ENCODE results near the gene MRTFA.
"Not testable (repeated sequence)": the region's sequence is repeated elsewhere in the genome, so short reads cannot be mapped to it uniquely, and the experiment has no call there.

The MRTFA gene

DNA sequence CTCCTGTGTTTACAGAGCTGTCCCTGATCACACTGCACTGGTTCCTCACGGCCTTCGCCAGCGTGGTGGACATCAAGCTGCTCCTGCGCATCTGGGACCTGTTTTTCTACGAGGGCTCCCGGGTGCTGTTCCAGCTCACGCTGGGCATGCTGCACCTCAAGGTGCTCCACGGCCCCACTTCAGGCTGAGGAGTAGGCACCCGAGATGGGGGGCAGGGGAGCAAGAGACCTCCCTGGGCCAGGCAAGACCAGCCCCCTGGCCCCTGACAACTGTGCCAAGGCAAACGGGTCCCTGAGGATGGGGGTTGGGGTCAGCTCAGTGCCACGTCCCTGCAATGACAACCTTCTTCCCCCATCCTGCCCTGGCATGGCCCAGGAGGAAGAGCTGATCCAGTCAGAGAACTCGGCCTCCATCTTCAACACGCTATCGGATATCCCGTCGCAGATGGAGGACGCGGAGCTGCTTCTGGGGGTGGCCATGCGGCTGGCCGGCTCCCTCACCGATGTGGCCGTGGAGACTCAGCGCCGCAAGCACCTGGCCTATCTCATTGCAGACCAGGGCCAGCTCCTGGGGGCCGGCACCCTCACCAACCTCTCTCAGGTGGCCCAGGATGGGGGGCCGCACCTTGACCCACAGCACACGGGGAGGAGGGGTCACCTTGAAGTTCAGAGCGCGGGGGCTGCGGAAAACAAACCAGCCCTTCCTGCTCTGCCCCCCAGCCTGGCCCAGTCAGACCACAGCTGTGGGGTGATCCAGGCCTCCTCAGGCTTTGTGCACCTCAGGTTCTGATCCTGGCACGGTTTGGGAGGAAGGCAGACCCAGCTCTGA is 230.2 kb downstream of the MRTFA start:
- DNase-seq, result no peak

DNA sequence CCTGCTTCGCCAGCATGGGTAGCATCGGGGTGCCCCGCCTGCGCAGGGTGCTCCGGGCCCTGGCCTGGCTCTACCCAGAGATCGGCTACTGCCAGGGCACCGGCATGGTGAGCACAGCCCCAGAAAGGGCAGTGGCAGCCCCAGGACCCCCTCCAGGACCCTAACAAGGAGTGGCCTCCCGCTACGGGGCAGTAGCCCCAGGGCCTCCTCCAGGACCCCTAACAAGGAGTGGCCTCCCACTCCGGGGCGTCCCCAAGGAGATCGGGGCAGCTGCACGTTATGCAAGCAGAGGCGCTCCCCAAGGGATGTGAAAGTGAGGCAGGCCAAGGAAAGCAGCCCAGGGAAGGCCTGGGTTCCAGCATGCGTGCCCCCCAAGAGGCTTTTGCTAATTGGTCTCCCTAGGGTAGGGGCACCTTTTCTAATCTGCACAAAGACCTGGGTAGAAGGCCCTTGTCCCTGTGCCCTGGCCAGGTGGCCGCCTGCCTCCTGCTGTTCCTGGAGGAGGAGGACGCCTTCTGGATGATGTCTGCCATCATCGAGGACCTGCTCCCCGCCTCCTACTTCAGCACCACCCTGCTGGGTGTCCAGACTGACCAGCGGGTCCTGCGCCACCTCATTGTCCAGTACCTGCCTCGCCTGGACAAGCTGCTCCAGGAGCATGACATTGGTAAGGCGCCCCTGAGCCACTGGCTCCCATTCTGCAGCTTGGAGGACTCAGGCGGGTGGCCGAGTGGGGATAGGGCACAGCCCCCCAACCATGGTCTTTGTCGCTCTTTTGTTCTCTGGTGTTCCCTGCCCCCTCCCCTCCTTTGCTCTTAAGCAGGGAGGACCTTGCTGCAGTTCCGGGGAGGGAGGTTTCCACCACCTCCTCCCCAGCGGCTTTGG is 231.1 kb downstream of the MRTFA start:
- DNase-seq, result no peak

DNA sequence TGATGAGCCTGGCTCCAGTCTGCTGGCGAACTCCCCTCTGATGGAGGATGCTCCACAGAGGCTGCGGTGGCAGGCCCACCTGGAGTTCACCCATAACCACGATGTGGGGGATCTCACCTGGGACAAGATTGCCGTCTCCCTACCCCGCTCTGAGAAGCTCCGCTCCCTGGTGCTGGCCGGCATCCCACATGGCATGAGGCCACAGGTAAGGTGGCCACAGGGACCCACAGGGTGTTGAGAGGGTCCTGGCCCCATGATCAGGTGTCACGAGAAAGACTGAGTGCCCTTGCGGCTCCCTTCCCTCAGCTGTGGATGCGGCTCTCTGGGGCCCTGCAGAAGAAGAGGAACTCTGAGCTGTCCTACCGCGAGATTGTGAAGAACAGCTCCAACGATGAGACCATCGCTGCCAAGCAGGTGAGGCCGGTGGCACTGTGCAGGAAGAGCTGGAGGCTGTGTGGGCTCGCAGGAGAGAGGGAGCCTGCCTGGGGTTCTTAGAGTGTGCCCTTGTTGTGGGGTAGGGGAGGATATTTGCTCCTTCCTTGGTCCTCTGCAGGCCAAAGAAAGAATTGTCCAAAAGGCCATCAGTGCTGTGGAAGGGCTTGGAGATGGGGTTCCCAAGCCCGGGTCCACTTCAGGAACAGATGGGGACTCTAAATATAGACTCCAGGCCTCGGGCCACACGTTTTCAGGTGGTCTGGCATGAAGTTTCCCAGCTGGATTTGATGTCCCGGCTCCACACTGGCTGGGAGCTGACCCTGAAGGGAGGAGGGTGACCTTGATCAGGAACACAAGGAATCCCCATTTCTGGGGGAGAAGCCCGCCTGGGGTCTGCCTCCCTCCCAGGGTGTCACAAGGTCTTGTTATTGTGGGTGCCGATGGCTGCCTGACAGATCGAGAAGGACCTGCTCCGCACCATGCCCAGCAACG is 232.0 kb downstream of the MRTFA start:
- DNase-seq, result no peak

- peak; percentile 13 for DNase-seq
Measured at GRCh38 chr22:40403651-40404050, 232.9 kb downstream of the MRTFA start.

- DNase-seq, result no peak
Measured at GRCh38 chr22:40403141-40403540, 233.4 kb downstream of the MRTFA start.

GRCh38 chr22:40401981-40402406 is 234.5 kb downstream of the MRTFA start:
- DNase-seq, result no peak

GRCh38 chr22:40401532-40401931 is 235.0 kb downstream of the MRTFA start:
- DNase-seq, result no peak

DNA sequence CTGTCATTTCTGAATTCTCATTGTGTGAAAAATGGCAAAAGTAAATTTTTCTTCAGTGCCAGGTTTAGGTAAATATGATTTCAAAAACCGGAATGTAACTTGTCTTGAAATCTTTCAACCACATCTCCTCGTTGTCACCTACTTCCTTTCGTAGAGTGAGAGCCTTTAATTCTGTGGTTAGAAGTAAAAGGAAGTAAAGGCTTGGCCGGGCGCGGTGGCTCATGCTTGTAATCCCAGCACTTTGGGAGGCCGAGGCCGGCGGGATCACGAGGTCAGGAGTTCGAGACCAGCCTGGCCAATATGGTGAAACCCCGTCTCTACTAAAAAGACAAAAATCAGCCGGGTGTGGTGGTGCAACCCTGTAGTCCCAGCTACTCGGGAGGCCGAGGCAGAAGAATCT is 236.4 kb downstream of the MRTFA start:
- no peak for DNase-seq

DNA sequence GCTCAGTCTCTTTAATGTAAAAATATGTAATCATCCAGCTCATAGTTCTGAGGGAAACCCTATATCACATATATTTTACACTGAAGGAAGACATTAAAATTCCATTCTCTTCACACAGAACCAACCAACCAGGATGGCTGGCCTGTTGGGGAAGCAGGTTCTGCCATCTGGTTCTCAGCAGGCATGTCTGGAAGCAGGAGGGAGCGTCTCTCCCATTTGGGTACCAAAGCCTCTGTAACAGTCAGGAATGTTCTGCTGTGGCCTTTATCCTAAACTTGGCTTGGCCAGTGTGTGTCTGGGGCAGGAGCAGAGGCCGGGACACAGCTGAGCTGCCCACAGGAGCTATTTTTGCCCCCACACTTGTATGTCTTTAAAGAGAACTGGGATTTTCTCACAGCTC is 236.9 kb downstream of the MRTFA start:
- no peak for DNase-seq

- DNase-seq, result no peak
Measured at GRCh38 chr22:40397396-40397795, 239.1 kb downstream of the MRTFA start.

- no peak for DNase-seq
Measured at GRCh38 chr22:40396882-40397281, 239.6 kb downstream of the MRTFA start.

DNA sequence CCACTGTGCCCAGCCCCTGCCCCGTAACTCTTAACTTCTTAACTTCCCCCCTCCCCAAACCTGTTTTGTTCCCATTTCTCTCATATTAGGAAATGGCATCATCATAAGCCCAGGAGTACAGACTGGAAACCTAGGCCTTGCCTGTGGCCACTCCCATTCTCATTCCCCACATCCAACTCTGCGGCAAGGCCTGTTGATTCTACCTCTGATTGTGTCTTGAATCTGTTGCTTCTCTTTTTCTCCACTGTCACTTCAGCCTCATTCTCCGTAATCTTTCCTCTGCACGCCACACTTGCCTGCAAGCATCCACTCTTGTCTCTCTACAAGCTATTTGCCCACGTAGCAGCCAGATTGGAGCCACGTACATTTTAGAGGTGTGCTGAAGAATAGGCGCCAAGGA is 240.9 kb downstream of the MRTFA start:
- DNase-seq, result no peak

- DNase-seq, result no peak
Measured at GRCh38 chr22:40394607-40395006, 241.9 kb downstream of the MRTFA start.

GRCh38 chr22:40392618-40393017 is 243.9 kb downstream of the MRTFA start:
- DNase-seq, result no peak

DNA sequence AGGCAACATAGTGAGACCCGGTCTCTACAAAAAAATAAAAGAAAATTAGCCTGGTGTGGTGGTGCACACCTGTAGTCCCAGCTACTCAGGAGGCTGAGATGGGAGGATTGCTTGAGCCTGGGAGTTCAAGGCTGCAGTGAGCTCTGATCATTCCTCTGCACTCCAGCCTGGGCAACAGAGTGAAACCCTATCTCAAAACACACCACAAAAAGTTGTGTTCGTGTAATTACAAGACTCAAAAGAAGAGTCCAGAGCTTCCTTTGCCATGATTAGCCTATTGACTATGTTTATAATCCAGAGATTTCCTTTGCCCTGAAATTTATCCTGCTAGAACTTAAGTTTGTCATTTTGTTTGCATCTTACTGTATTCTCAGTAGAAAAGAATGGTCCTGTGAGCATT is 245.1 kb downstream of the MRTFA start:
- DNase-seq, result no peak

- no peak for DNase-seq
Measured at GRCh38 chr22:40388231-40388630, 248.3 kb downstream of the MRTFA start.

- DNase-seq, result no peak
Measured at GRCh38 chr22:40387746-40388145, 248.8 kb downstream of the MRTFA start.

DNA sequence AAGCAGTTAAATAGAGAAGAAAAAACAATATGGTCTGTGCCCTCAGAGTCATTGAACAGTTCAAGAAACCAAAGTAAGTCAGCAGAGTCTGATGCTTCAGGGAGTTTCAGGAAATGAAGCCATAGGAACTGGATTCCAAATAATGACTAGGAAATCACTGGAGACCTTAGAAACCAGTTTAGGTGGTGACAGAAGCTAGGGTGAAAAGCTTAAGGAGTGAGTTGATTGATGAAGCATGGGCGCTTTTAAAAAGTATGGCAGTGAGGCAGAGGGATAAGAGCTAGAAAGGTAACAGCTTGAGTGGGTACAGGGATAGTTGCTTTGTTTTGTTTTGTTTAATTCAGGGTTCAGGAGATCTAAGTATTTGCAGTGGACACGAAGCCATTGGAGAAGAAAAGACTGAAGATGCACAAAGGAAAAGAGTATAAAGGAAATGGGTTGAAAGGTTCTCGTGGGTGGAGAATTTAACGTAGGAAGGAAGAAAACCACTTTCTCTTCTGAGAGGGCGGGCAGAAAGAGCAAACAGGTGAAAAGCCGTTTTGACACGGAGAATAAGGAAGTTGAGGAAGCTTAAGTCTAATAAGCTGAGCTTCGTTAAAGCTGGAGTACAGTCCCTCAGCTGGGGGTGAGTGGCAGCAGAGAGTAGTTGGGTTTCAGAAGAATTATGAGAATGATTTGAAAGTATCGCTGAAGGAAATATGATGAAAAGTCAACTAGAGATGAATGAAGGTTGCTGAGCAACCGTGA is 251.3 kb downstream of the MRTFA start:
- no peak for DNase-seq

- DNase-seq, result no peak
Measured at GRCh38 chr22:40383905-40384304, 252.6 kb downstream of the MRTFA start.

- DNase-seq, result no peak
Measured at GRCh38 chr22:40381461-40381860, 255.1 kb downstream of the MRTFA start.

DNA sequence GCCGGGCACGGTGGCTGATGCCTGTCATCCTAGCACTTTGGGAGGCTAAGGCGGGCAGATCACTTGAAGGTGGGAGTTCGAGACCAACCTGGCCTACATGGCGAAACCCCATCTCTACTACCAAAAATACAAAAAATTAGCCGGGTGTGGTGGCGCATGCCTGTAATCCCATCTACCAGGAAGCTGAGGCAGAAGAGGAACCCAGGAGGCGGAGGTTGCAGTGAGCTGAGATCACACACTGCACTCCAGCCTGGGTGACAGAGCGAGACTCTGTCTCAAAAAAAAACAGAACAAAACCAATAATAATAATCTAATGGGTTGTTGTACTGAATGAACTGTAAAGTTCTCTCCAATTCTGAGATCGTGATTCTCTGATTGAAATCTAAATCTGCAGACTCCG is 258.1 kb downstream of the MRTFA start:
- DNase-seq, result not testable (repeated sequence)

DNA sequence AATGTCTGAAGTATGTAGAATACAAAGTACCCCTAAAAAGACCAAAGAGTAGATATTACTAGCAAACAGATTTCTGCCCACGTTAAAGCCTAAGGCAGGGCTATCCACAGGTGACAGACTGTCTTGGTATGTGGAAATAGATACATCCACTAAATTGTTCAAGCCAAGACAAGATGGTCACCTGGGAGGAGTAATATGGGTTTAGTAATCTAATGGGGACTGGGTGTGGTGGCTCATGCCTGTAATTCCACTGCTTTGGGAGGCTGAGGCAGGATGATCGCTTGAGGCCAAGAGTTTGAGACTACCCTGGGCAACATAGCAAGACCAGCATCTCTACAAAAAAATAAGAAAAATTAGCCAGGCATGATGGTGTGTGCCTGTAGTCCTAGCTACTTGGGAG is 258.6 kb downstream of the MRTFA start:
- no peak for DNase-seq
